Mesenchymal stem cell (in vitro differentiated cells and primary cell): ENCODE data around the gene PPP1R3E. TPM values are rescaled to one million over a fixed set of nuclear protein-coding genes. Genes with fewer than 3 reads are reported as not detected.

ENCODE experiments used
- DNase-seq: peaks from one replicate; pipeline ENCODE4 v3.0.0-alpha.2; 2013
- H2AFZ ChIP-seq: one replicate; pipeline ENCODE4 v1.6.1; 2013; ENCODE audit warnings: low read depth, mild to moderate bottlenecking, control low read depth, inconsistent platforms, low read length, moderate library complexity
- H2AK5ac ChIP-seq: 2 replicates; pipeline ENCODE4 v1.6.1; 2013; ENCODE audit warnings: low read length, moderate library complexity, mild to moderate bottlenecking, inconsistent platforms; ENCODE audit not compliant: severe bottlenecking
- H2BK120ac ChIP-seq: one replicate; pipeline ENCODE4 v1.6.1; 2013; ENCODE audit warnings: low read depth, mild to moderate bottlenecking, inconsistent platforms, low read length, moderate library complexity
- H2BK12ac ChIP-seq, 2 experiments: one replicate each; pipeline ENCODE4 v1.6.1; 2013; ENCODE audit warnings: inconsistent platforms in 2 of 2, low read length in 2 of 2, mild to moderate bottlenecking in 2 of 2, moderate library complexity in 2 of 2, control low read depth in 1 of 2
- H2BK15ac ChIP-seq: one replicate; pipeline ENCODE4 v1.6.1; 2013; ENCODE audit warnings: mild to moderate bottlenecking, low read depth, inconsistent platforms; ENCODE audit not compliant: poor library complexity, severe bottlenecking
- H2BK5ac ChIP-seq: 2 replicates; pipeline ENCODE4 v1.6.1; 2013; ENCODE audit warnings: low read depth, mild to moderate bottlenecking, low read length, control low read depth, inconsistent platforms; ENCODE audit not compliant: poor library complexity, severe bottlenecking
- H3K14ac ChIP-seq, 2 experiments: one replicate each; pipeline ENCODE4 v1.6.1; 2013; ENCODE audit warnings: inconsistent platforms in 2 of 2, low read length in 2 of 2, control low read depth in 1 of 2, mild to moderate bottlenecking in 1 of 2, moderate library complexity in 1 of 2
- H3K18ac ChIP-seq, 2 experiments: one replicate each; pipeline ENCODE4 v1.6.1; 2013; ENCODE audit warnings: inconsistent platforms in 2 of 2, low read length in 2 of 2, control low read depth in 1 of 2, low read depth in 1 of 2, mild to moderate bottlenecking in 1 of 2
- H3K23ac ChIP-seq, 2 experiments: one replicate each; pipeline ENCODE4 v1.6.1; 2013; ENCODE audit warnings: inconsistent platforms in 2 of 2, low read length in 2 of 2, mild to moderate bottlenecking in 2 of 2, moderate library complexity in 2 of 2, control low read depth in 1 of 2
- H3K27ac ChIP-seq: 2 replicates; pipeline ENCODE4 v1.5.1; 2013; ENCODE audit warnings: mild to moderate bottlenecking, moderate library complexity, low read length, control low read depth, inconsistent platforms; ENCODE audit not compliant: poor library complexity, severe bottlenecking
- H3K27me3 ChIP-seq, 2 experiments: 2 replicates each; pipeline versions ENCODE4 v1.6.1 to v1.7.0; 2013; ENCODE audit warnings: low read length in 2 of 2, mild to moderate bottlenecking in 2 of 2, moderate library complexity in 2 of 2, control low read depth in 1 of 2, inconsistent platforms in 1 of 2; ENCODE audit not compliant: control insufficient read depth in 1 of 2, insufficient read depth in 1 of 2
- H3K36me3 ChIP-seq, 2 experiments: 2 replicates each; pipeline versions ENCODE4 v1.6.1 to v1.7.0; 2013; ENCODE audit warnings: low read length in 2 of 2, control low read depth in 1 of 2, inconsistent platforms in 1 of 2, low read depth in 1 of 2, mild to moderate bottlenecking in 1 of 2; ENCODE audit not compliant: insufficient read depth in 2 of 2, control insufficient read depth in 1 of 2
- H3K4ac ChIP-seq, 2 experiments: one replicate each; pipeline ENCODE4 v1.6.1; 2013; ENCODE audit warnings: inconsistent platforms in 2 of 2, low read length in 2 of 2, mild to moderate bottlenecking in 2 of 2, moderate library complexity in 2 of 2, control low read depth in 1 of 2, low read depth in 1 of 2
- H3K4me1 ChIP-seq: 2 replicates; pipeline ENCODE4 v1.6.1; 2013; ENCODE audit warnings: low read depth, low read length, control low read depth; ENCODE audit not compliant: control insufficient read depth, insufficient read depth
- H3K4me2 ChIP-seq: 2 replicates; pipeline ENCODE4 v1.6.1; 2013; ENCODE audit warnings: low read length, mild to moderate bottlenecking, inconsistent platforms; ENCODE audit not compliant: poor library complexity, severe bottlenecking
- H3K4me3 ChIP-seq, 2 experiments: 2 replicates each; pipeline versions ENCODE4 v1.5.1 to v1.7.0; 2013; ENCODE audit warnings: low read length in 2 of 2, mild to moderate bottlenecking in 2 of 2, control low read depth in 1 of 2, low read depth in 1 of 2; ENCODE audit not compliant: insufficient read depth in 1 of 2
- H3K79me1 ChIP-seq: replicated peaks from 2 replicates; pipeline ENCODE4 v1.6.1; 2013; ENCODE audit warnings: mild to moderate bottlenecking, control low read depth, low read length, inconsistent platforms; ENCODE audit not compliant: poor library complexity, severe bottlenecking
- H3K9ac ChIP-seq: 2 replicates; pipeline ENCODE4 v1.7.0; 2013; ENCODE audit warnings: mild to moderate bottlenecking, low read length, moderate library complexity
- H3K9me3 ChIP-seq: 2 replicates; pipeline ENCODE4 v1.7.0; 2013; ENCODE audit warnings: mild to moderate bottlenecking, low read length; ENCODE audit not compliant: control insufficient read depth
- H4K8ac ChIP-seq: one replicate; pipeline ENCODE4 v1.6.1; 2013; ENCODE audit warnings: inconsistent platforms, mild to moderate bottlenecking, low read length, moderate library complexity
- H4K91ac ChIP-seq: one replicate; pipeline ENCODE4 v1.6.1; 2013; ENCODE audit warnings: mild to moderate bottlenecking, low read length, inconsistent platforms
- WGBS: methylation state at CpG from one replicate; pipeline ENCODE4 v1.1.7; 2013; ENCODE audit warnings: mixed read lengths; 5-methylcytosine and 5-hydroxymethylcytosine counted together
- polyA plus RNA-seq, 2 experiments: library from polyadenylated mRNA; stranded (reverse); fragments of 200-250 nt; gene quantifications; one replicate each; pipeline ENCODE4 v1.2.3, GENCODE V29; 2013

Gene PPP1R3E
- polyA plus RNA-seq (2013, experiment 1 of 2), result 3.5 TPM
- polyA plus RNA-seq (2013, experiment 2 of 2), result 3.8 TPM

DNA sequence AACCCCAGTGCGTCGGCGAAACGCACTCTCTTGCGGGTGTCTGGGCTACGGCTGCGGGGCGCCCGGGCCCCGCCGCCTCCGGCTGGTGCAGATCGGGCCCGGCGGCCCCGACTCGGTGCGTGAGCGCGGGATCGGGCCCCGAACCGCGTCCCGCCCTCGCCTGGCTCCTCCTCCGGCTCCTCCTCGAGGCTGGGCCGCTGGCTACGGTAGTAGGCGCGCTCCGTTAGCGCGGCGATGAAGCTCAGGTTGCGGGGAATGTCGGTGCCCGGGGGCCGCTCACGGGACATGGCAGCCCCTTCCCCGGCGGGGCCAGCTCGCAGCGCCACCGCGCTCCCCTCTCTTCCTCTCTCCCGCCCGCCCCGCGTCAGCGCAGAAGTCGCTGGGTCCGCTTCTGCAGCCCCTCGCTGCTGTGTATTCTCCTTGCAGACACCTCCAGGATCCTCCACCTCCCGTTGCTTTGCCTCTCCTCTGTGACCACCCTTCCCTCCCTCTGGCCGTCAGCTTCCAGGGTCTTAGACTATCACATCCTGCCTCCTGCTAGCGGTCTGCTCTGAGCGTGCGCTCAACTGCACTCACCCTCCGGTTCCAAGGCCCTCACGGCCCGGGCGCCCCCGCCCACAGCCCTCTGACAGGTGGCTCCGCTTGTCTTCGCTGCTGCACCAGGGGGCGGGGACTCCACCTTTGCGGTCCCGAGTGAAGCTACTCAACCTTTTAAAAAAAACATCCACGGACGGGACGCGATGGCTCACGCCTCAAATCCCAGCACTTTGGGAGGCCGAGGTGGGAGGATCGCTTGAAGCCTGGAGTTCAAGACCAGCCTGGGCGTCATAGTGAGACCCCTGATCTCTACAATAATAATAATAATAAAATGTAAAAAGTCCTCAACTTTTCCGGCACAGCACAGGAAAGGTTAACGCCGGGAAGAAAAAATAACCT lies at the start of gene PPP1R3E:
TSS of gene PPP1R3E (minus strand) at position 570 of the 936 bp plus-strand sequence. CDS start at position 287, 283 bp downstream.
- H3K4ac ChIP-seq, result peak within 1 kb of the TSS; percentile 64 to 98
- H4K91ac ChIP-seq, result peak within 1 kb of the TSS; percentile 94
- no peaks in the 10 kb centered on the region for H3K27me3 ChIP-seq
- H3K4me1 ChIP-seq, result peaks cover 12% of the 10 kb centered on the region
- H3K18ac ChIP-seq, result peak within 1 kb of the TSS; percentile 83 to 98
- H2BK120ac ChIP-seq, result peak within 1 kb of the TSS; percentile 93
- peak within 1 kb of the TSS; percentile 99 for H3K4me2 ChIP-seq
- H2BK5ac ChIP-seq, result no peak within 1 kb of the TSS
- peak within 1 kb of the TSS in 1 of 2 experiments; percentile 20 for H3K23ac ChIP-seq
- H2BK15ac ChIP-seq, result peak within 1 kb of the TSS; percentile 95
- H2AFZ ChIP-seq, result peak within 1 kb of the TSS; percentile 72
- peak within 1 kb of the TSS; percentile 94 for H4K8ac ChIP-seq
- DNase-seq, result peak; percentile 75
- 3% methylated on average over 73 of the region's 81 CpGs for WGBS
- H2BK12ac ChIP-seq, result peak within 1 kb of the TSS; percentile 27 to 73
- peaks cover 4% of the 10 kb centered on the region in 2 experiments for H3K36me3 ChIP-seq
- H3K27ac ChIP-seq, result peak within 1 kb of the TSS; percentile 75
- peak within 1 kb of the TSS; percentile 89 for H3K9ac ChIP-seq
- peak within 1 kb of the TSS in 1 of 2 experiments; percentile 50 for H3K14ac ChIP-seq
- H3K9me3 ChIP-seq, result no peaks in the 10 kb centered on the region
- peak within 1 kb of the TSS; percentile 68 to 87 for H3K4me3 ChIP-seq
- H3K79me1 ChIP-seq, result peaks cover 9% of the 10 kb centered on the region
- no peak within 1 kb of the TSS for H2AK5ac ChIP-seq

GRCh38 chr14:23351681-23352505 lies 49.2 kb upstream of the PPP1R3E start:
- no peak overlapping the region for H2BK15ac ChIP-seq
- peak overlapping the region; percentile 57 for H4K91ac ChIP-seq
- peaks cover 9% of the 10 kb centered on the region for H3K4me1 ChIP-seq
- peak overlapping the region in 1 of 2 experiments; percentile 35 for H3K14ac ChIP-seq
- peak overlapping the region in 1 of 2 experiments; percentile 21 for H2BK12ac ChIP-seq
- H2AFZ ChIP-seq, result peak overlapping the region; percentile 72
- H2AK5ac ChIP-seq, result no peak overlapping the region
- peaks cover 5% of the 10 kb centered on the region for H3K79me1 ChIP-seq
- H2BK5ac ChIP-seq, result no peak overlapping the region
- H3K27ac ChIP-seq, result no peak overlapping the region
- H2BK120ac ChIP-seq, result no peak overlapping the region
- peaks cover 0 to 10% of the 10 kb centered on the region in 2 experiments for H3K27me3 ChIP-seq
- peak overlapping the region; percentile 96 for H3K4me2 ChIP-seq
- peak overlapping the region; percentile 29 to 54 for H3K4ac ChIP-seq
- WGBS, result 10% methylated on average over 56 of the region's 61 CpGs
- H4K8ac ChIP-seq, result peak overlapping the region; percentile 53
- peak overlapping the region; percentile 58 to 67 for H3K18ac ChIP-seq
- peaks cover 10 to 31% of the 10 kb centered on the region in 2 experiments for H3K36me3 ChIP-seq
- H3K23ac ChIP-seq, result peak overlapping the region in 1 of 2 experiments; percentile 78
- no peaks in the 10 kb centered on the region for H3K9me3 ChIP-seq
- H3K4me3 ChIP-seq, result peak overlapping the region; percentile 81 to 84
- H3K9ac ChIP-seq, result peak overlapping the region; percentile 71
- DNase-seq, result no peak

DNA sequence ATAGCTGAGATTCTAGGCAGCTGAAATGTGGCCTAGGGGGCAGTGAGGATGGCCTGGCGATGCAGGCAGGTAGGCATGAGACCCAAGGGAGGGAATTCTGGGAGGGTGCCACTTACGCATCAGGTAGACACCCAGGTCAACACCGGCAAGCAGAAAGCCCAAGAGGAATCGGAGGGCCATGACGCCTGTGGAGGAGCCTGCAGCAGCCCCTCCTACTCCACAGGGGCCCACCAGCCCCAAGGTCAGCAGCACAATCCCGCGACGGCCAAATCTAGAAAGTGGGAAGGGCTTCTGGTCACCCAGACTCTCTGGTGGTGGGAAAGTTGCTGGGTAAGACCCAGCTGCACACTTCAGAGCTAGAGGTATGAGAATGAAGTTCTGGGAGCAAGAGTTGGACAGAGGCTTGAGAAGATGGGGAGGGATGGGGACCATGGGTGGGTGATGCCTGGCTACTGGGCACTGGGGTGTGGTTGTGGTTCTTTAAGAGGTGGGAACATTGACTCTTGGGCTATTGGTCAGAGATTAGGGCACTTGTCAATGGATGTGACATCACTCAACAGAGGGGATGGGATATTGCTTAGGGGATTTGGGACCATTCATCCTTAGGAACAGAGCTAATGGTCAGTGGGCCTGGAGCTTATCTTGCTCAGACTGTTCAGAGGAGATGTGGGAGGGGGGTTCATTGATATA lies 46.6 kb upstream of the PPP1R3E start:
- WGBS, result 83% methylated on average over 5 of the region's 8 CpGs
- Histone ChIP-seq H3K4me2 (no peak overlapping the region), H2BK5ac (no peak overlapping the region), H3K14ac (no peak overlapping the region), H3K4me3 (no peak overlapping the region), H2BK12ac (no peak overlapping the region), H3K36me3 (peaks cover 0 to 32% of the 10 kb centered on the region in 2 experiments), H3K79me1 (peaks cover 5% of the 10 kb centered on the region), H3K9ac (no peak overlapping the region), H4K91ac (no peak overlapping the region), H3K27me3 (peaks cover 0 to 10% of the 10 kb centered on the region in 2 experiments), H3K27ac (no peak overlapping the region), H2BK15ac (no peak overlapping the region), H2AFZ (no peak overlapping the region), H2AK5ac (no peak overlapping the region), H3K4ac (no peak overlapping the region), H3K23ac (no peak overlapping the region), H3K9me3 (no peaks in the 10 kb centered on the region), H3K18ac (no peak overlapping the region), H2BK120ac (no peak overlapping the region), H4K8ac (no peak overlapping the region), H3K4me1 (peaks cover 9% of the 10 kb centered on the region)
- no peak for DNase-seq
